HepG2 (cell line): ENCODE data around the gene CCDC102B. TPM values are rescaled to one million over a fixed set of nuclear protein-coding genes. Genes with fewer than 3 reads are reported as not detected.

Experiments used
- ARNT ChIP-seq: fragments of 450-650 bp; IDR thresholded peaks from 2 replicates; pipeline ENCODE4 v1.6.1; 2017
- ASH2L ChIP-seq: fragments of 300-600, 200-600 bp; sonication (generic); IDR thresholded peaks from 2 replicates; pipeline ENCODE4 v1.7.0; 2017; ENCODE audit warnings: low read depth, mild to moderate bottlenecking, moderate library complexity, mixed read lengths, low read length; ENCODE audit not compliant: insufficient read length
- NFKB2 ChIP-seq: sonication (generic); formaldehyde crosslinking; IDR thresholded peaks from 2 replicates; pipeline ENCODE4 v1.4.0; 2020; ENCODE audit warnings: missing genetic modification reagents, borderline replicate concordance
- TOPORS ChIP-seq: sonication (generic); formaldehyde crosslinking; IDR thresholded peaks from 2 replicates; pipeline ENCODE4 v1.8.0; 2023; ENCODE audit warnings: mild to moderate bottlenecking, missing genetic modification reagents
- ZNF547 ChIP-seq: sonication (generic); formaldehyde crosslinking; IDR thresholded peaks from 2 replicates; pipeline ENCODE4 v1.5.1; 2020; ENCODE audit warnings: mild to moderate bottlenecking, missing genetic modification reagents
- ZNF644 ChIP-seq: IDR thresholded peaks from 2 replicates; pipeline ENCODE4 v1.6.1; 2016; ENCODE audit warnings: low read depth
- polyA plus RNA-seq, 8 experiments: library from polyadenylated mRNA; depleted of rRNA in 3 of 8; stranded (reverse) in 7 of 8; unstranded in 1 of 8; fragments of >200 nt; fragmentation: Illumina TruSeq in 4 of 8; extraction: Trizol in 4 of 8; gene quantifications; 2 replicates each; pipeline versions ENCODE4 v1.2.1 to v1.2.3, GENCODE V29; 2011 to 2016; ENCODE audit warnings: low read depth in 4 of 8, missing spikeins in 1 of 8, mixed read lengths in 1 of 8; ENCODE audit not compliant: insufficient read depth in 1 of 8
- total RNA-seq, 5 experiments: library from RNA; depleted of rRNA; stranded (reverse); fragments of >200 nt; fragmentation: Illumina TruSeq; extraction: Trizol; gene quantifications; 2 replicates each; pipeline ENCODE4 v1.2.3, GENCODE V29; 2016; ENCODE audit warnings: low read depth in 1 of 5
- TF ChIP-seq, protein P1 (sequence below), 2 experiments: fragments of 450-650 bp in 1 of 2; sonication (generic) in 1 of 2; formaldehyde crosslinking in 1 of 2; IDR thresholded peaks; 2 replicates each; pipeline versions ENCODE4 v1.6.1 to v1.8.0; 2016 to 2022; ENCODE audit warnings: antibody characterized with exemption in 1 of 2, mild to moderate bottlenecking in 1 of 2, missing genetic modification reagents in 1 of 2
- TF ChIP-seq, protein P2 (sequence below): sonication (generic); formaldehyde crosslinking; IDR thresholded peaks from 2 replicates; pipeline ENCODE4 v1.9.0; 2021; ENCODE audit warnings: missing genetic modification reagents, borderline replicate concordance

The CCDC102B gene
- total and polyA plus RNA-seq, 2 of the 13 experiments (the other 11 are each of a cell fraction or from before 2014, with no cell fraction given), result 2.3 to 3.7 TPM

DNA sequence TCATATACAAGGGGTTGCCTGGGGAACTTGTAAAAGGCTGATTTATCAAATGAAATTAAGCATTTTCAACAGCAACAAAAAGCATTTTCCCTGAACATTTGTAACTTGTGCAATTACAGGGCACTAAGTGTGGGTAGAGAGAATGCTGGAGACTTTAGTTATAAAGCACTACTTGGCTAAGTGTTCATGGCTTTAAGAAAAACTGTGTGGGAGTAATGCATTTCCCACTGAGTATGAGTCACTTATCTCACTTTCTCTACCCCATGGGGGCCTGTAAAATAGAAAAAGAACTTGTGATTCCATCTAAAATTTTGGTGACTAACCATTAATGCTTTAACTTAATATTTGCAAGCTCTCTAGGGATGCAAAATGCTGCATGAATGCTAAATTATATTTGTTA is 193.4 kb downstream of the CCDC102B start (continued):
- TF ChIP-seq, protein P1, sequence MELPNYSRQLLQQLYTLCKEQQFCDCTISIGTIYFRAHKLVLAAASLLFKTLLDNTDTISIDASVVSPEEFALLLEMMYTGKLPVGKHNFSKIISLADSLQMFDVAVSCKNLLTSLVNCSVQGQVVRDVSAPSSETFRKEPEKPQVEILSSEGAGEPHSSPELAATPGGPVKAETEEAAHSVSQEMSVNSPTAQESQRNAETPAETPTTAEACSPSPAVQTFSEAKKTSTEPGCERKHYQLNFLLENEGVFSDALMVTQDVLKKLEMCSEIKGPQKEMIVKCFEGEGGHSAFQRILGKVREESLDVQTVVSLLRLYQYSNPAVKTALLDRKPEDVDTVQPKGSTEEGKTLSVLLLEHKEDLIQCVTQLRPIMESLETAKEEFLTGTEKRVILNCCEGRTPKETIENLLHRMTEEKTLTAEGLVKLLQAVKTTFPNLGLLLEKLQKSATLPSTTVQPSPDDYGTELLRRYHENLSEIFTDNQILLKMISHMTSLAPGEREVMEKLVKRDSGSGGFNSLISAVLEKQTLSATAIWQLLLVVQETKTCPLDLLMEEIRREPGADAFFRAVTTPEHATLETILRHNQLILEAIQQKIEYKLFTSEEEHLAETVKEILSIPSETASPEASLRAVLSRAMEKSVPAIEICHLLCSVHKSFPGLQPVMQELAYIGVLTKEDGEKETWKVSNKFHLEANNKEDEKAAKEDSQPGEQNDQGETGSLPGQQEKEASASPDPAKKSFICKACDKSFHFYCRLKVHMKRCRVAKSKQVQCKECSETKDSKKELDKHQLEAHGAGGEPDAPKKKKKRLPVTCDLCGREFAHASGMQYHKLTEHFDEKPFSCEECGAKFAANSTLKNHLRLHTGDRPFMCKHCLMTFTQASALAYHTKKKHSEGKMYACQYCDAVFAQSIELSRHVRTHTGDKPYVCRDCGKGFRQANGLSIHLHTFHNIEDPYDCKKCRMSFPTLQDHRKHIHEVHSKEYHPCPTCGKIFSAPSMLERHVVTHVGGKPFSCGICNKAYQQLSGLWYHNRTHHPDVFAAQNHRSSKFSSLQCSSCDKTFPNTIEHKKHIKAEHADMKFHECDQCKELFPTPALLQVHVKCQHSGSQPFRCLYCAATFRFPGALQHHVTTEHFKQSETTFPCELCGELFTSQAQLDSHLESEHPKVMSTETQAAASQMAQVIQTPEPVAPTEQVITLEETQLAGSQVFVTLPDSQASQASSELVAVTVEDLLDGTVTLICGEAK (IDR thresholded peaks at IDR 0.05), result no peak
- TF ChIP-seq, protein P1 (CRISPR knock-in tag; IDR thresholded peaks at IDR 0.05), result no peak
- TF ChIP-seq TOPORS (CRISPR knock-in tag) (no peak), ARNT (no peak), ZNF644 (CRISPR knock-in tag) (no peak), ZNF547 (CRISPR knock-in tag) (no peak), ASH2L (no peak), NFKB2 (no peak)
- TF ChIP-seq, protein P2, sequence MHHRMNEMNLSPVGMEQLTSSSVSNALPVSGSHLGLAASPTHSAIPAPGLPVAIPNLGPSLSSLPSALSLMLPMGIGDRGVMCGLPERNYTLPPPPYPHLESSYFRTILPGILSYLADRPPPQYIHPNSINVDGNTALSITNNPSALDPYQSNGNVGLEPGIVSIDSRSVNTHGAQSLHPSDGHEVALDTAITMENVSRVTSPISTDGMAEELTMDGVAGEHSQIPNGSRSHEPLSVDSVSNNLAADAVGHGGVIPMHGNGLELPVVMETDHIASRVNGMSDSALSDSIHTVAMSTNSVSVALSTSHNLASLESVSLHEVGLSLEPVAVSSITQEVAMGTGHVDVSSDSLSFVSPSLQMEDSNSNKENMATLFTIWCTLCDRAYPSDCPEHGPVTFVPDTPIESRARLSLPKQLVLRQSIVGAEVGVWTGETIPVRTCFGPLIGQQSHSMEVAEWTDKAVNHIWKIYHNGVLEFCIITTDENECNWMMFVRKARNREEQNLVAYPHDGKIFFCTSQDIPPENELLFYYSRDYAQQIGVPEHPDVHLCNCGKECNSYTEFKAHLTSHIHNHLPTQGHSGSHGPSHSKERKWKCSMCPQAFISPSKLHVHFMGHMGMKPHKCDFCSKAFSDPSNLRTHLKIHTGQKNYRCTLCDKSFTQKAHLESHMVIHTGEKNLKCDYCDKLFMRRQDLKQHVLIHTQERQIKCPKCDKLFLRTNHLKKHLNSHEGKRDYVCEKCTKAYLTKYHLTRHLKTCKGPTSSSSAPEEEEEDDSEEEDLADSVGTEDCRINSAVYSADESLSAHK, result no peak
- TF ChIP-seq, all 625 proteins: peak for 0
